HL-60 (cell line): Measurements from ENCODE around the gene ERRFI1.

Experiments used
- DNase-seq, 2 experiments: peaks; one replicate each; pipeline ENCODE4 v3.0.0-alpha.2; 2010 to 2020; ENCODE audit warnings: low read depth in 1 of 2, low spot score in 1 of 2
- H3K27ac ChIP-seq: fragments of 250-450 bp; sonication (Bioruptor Pico); replicated peaks from 2 replicates; pipeline ENCODE4 v1.5.1; 2020; ENCODE audit warnings: mild to moderate bottlenecking, moderate library complexity
- H3K27me3 ChIP-seq: fragments of 250-450 bp; sonication (Bioruptor Pico); 2 replicates; pipeline ENCODE4 v1.5.1; 2021; ENCODE audit warnings: mild to moderate bottlenecking, moderate library complexity; ENCODE audit not compliant: insufficient read depth, poor library complexity, severe bottlenecking
- H3K4me3 ChIP-seq: replicated peaks from 2 replicates; pipeline ENCODE4 v1.5.1; 2011; ENCODE audit warnings: mild to moderate bottlenecking, control low read depth, low read length; ENCODE audit not compliant: insufficient read depth
- CTCF ChIP-seq: IDR thresholded peaks from one replicate; pipeline ENCODE4 v1.5.1; 2011; ENCODE audit warnings: low read length, control low read depth, inconsistent platforms; ENCODE audit not compliant: insufficient read depth
- GABPA ChIP-seq: IDR thresholded peaks from 2 replicates; pipeline ENCODE4 v1.6.1; 2012; ENCODE audit warnings: low read depth
- POLR2AphosphoS5 ChIP-seq: IDR thresholded peaks from 2 replicates; pipeline ENCODE4 v1.6.1; 2012; ENCODE audit warnings: low read depth
- REST ChIP-seq: IDR thresholded peaks from 2 replicates; pipeline ENCODE4 v1.6.1; 2012; ENCODE audit warnings: low read depth; ENCODE audit not compliant: insufficient replicate concordance
- SPI1 ChIP-seq: IDR thresholded peaks from 2 replicates; pipeline ENCODE4 v1.6.1; 2012; ENCODE audit warnings: low read depth, mild to moderate bottlenecking, borderline replicate concordance

The ERRFI1 gene

GRCh38 chr1:7975212-7975865 lies 50.8 kb downstream of the ERRFI1 start:
- Histone ChIP-seq H3K4me3 (no peak overlapping the region), H3K27ac (no peak overlapping the region), H3K27me3 (no peaks in the 10 kb centered on the region)
- peak; percentile 41 to 50 for DNase-seq
- TF ChIP-seq CTCF: peak; percentile 87
- TF ChIP-seq POLR2AphosphoS5: no peak
- TF ChIP-seq SPI1: no peak
- no peak for TF ChIP-seq REST
- no peak for TF ChIP-seq GABPA

GRCh38 chr1:7973086-7973485 lies 53.0 kb downstream of the ERRFI1 start:
- Histone ChIP-seq H3K27me3 (no peaks in the 10 kb centered on the region), H3K4me3 (no peak overlapping the region), H3K27ac (no peak overlapping the region)
- DNase-seq: no peak
- TF ChIP-seq REST (no peak), CTCF (no peak), POLR2AphosphoS5 (no peak), GABPA (no peak), SPI1 (no peak)

GRCh38 chr1:7972285-7972684 lies 53.8 kb downstream of the ERRFI1 start:
- no peak for TF ChIP-seq REST
- no peak for TF ChIP-seq GABPA
- TF ChIP-seq CTCF: no peak
- no peak for TF ChIP-seq POLR2AphosphoS5
- TF ChIP-seq SPI1: no peak
- H3K27me3 ChIP-seq: no peaks in the 10 kb centered on the region

More at GRCh38 chr1:7972285-7972684, 53.8 kb downstream of the ERRFI1 start:
- Histone ChIP-seq H3K4me3 (no peak overlapping the region), H3K27ac (no peak overlapping the region)
- no peak for DNase-seq
